HL-60 (cell line): ENCODE measurements around the gene ZNF142.

Experiments used
- DNase-seq, 2 experiments: peaks; one replicate each; pipeline ENCODE4 v3.0.0-alpha.2; 2010 to 2020; ENCODE audit warnings: low read depth in 1 of 2, low spot score in 1 of 2
- H3K27ac ChIP-seq: fragments of 250-450 bp; sonication (Bioruptor Pico); replicated peaks from 2 replicates; pipeline ENCODE4 v1.5.1; 2020; ENCODE audit warnings: mild to moderate bottlenecking, moderate library complexity
- H3K27me3 ChIP-seq: fragments of 250-450 bp; sonication (Bioruptor Pico); 2 replicates; pipeline ENCODE4 v1.5.1; 2021; ENCODE audit warnings: mild to moderate bottlenecking, moderate library complexity; ENCODE audit not compliant: insufficient read depth, poor library complexity, severe bottlenecking
- H3K4me3 ChIP-seq: replicated peaks from 2 replicates; pipeline ENCODE4 v1.5.1; 2011; ENCODE audit warnings: mild to moderate bottlenecking, control low read depth, low read length; ENCODE audit not compliant: insufficient read depth
- CTCF ChIP-seq: IDR thresholded peaks from one replicate; pipeline ENCODE4 v1.5.1; 2011; ENCODE audit warnings: low read length, control low read depth, inconsistent platforms; ENCODE audit not compliant: insufficient read depth
- GABPA ChIP-seq: IDR thresholded peaks from 2 replicates; pipeline ENCODE4 v1.6.1; 2012; ENCODE audit warnings: low read depth
- POLR2AphosphoS5 ChIP-seq: IDR thresholded peaks from 2 replicates; pipeline ENCODE4 v1.6.1; 2012; ENCODE audit warnings: low read depth
- REST ChIP-seq: IDR thresholded peaks from 2 replicates; pipeline ENCODE4 v1.6.1; 2012; ENCODE audit warnings: low read depth; ENCODE audit not compliant: insufficient replicate concordance
- SPI1 ChIP-seq: IDR thresholded peaks from 2 replicates; pipeline ENCODE4 v1.6.1; 2012; ENCODE audit warnings: low read depth, mild to moderate bottlenecking, borderline replicate concordance

The ZNF142 gene

GRCh38 chr2:218701806-218702205 is 42.4 kb upstream of the ZNF142 start:
- no peaks in the 10 kb centered on the region for H3K27me3 ChIP-seq
- TF ChIP-seq REST (no peak), GABPA (no peak), POLR2AphosphoS5 (no peak), CTCF (no peak), SPI1 (no peak)
- no peak for DNase-seq
- H3K27ac ChIP-seq, result no peak overlapping the region
- no peak overlapping the region for H3K4me3 ChIP-seq

DNA sequence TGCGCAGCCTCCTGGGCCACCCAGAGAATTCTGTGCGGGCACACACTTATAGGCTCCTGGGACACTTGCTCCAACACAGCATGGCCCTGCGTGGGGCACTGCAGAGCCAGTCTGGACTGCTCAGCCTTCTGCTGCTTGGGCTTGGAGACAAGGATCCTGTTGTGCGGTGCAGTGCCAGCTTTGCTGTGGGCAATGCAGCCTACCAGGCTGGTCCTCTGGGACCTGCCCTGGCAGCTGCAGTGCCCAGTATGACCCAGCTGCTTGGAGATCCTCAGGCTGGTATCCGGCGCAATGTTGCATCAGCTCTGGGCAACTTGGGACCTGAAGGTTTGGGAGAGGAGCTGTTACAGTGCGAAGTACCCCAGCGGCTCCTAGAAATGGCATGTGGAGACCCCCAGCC is 39.5 kb upstream of the ZNF142 start:
- no peak for DNase-seq
- Histone ChIP-seq H3K27me3 (no peaks in the 10 kb centered on the region), H3K4me3 (no peak overlapping the region), H3K27ac (no peak overlapping the region)
- no peak for TF ChIP-seq SPI1
- TF ChIP-seq CTCF, result no peak

GRCh38 chr2:218694405-218695145 is 35.2 kb upstream of the ZNF142 start:
- no peaks in the 10 kb centered on the region for H3K27me3 ChIP-seq
- no peak for DNase-seq
- no peak overlapping the region for H3K27ac ChIP-seq
- TF ChIP-seq SPI1 (no peak), POLR2AphosphoS5 (no peak), CTCF (no peak), GABPA (no peak), REST (no peak)
- H3K4me3 ChIP-seq, result no peak overlapping the region

DNA sequence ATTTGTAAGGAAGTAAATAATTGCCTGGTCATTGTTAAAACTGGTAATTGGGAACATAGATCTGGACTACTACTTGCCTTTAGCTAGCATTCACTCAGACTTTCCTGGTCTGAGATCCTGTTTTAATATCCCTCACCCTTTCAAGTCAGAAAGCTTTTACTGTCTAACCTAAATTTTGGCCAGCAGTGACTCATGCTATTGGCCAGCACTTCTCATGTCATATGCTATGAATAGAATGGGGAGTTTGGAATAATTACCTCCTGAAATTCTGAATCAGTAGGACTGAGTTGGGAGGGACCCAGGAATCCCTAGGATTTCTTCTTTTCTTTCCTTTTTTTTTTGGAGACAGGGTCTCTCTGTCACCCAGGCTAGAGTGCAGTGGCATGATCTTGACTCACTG is 31.8 kb upstream of the ZNF142 start:
- H3K27ac ChIP-seq, result no peak overlapping the region
- DNase-seq, result no peak

More for the DNA sequence above, 31.8 kb upstream of the ZNF142 start:
- no peaks in the 10 kb centered on the region for H3K27me3 ChIP-seq
- no peak for TF ChIP-seq SPI1
- no peak for TF ChIP-seq REST
- no peak for TF ChIP-seq POLR2AphosphoS5
- no peak for TF ChIP-seq CTCF
- TF ChIP-seq GABPA, result no peak
- no peak overlapping the region for H3K4me3 ChIP-seq
